Smooth muscle cell (in vitro differentiated cells): ENCODE data around the gene MAD1L1. TPM values are rescaled to one million over a fixed set of nuclear protein-coding genes. Genes with fewer than 3 reads are reported as not detected.

Experiments used
- DNase-seq: peaks from one replicate; lab custom pipeline; 2025; ENCODE audit not compliant: unreplicated experiment; lab: John Stamatoyannopoulos, UW
- H2AFZ ChIP-seq: fragments of 200-600 bp; sonication (generic); 2 replicates; pipeline ENCODE4 v1.6.0; 2016; ENCODE audit warnings: antibody characterized with exemption, low read depth, mild to moderate bottlenecking
- H3F3A ChIP-seq: fragments of 200-600 bp; sonication (generic); 2 replicates; pipeline ENCODE4 v1.6.0; 2017; ENCODE audit warnings: antibody characterized with exemption, low read depth
- H3K27ac ChIP-seq: fragments of 200-600 bp; sonication (generic); 2 replicates; pipeline ENCODE4 v1.5.1; 2016; ENCODE audit warnings: low read depth, mild to moderate bottlenecking
- H3K27me3 ChIP-seq: fragments of 200-600 bp; sonication (generic); 2 replicates; pipeline ENCODE4 v1.6.1; 2016; ENCODE audit warnings: low read depth, mild to moderate bottlenecking
- H3K36me3 ChIP-seq: fragments of 200-600 bp; sonication (generic); 2 replicates; pipeline ENCODE4 v1.5.1; 2016; ENCODE audit warnings: low read depth
- H3K4me1 ChIP-seq: fragments of 200-600 bp; sonication (generic); 2 replicates; pipeline ENCODE4 v1.5.1; 2016; ENCODE audit warnings: low read depth
- H3K4me2 ChIP-seq: fragments of 200-600 bp; sonication (generic); 2 replicates; pipeline ENCODE4 v1.6.0; 2016; ENCODE audit warnings: mild to moderate bottlenecking
- H3K4me3 ChIP-seq: fragments of 200-600 bp; sonication (generic); 2 replicates; pipeline ENCODE4 v1.5.1; 2016; ENCODE audit warnings: mild to moderate bottlenecking
- H3K79me2 ChIP-seq: fragments of 200-600 bp; sonication (generic); 2 replicates; pipeline ENCODE4 v1.6.0; 2016; ENCODE audit warnings: low read depth, mild to moderate bottlenecking
- H3K9ac ChIP-seq: fragments of 200-600 bp; sonication (generic); 2 replicates; pipeline ENCODE4 v1.6.0; 2016; ENCODE audit warnings: low read depth
- H3K9me3 ChIP-seq: fragments of 200-600 bp; sonication (generic); replicated peaks from 2 replicates; pipeline ENCODE4 v1.5.1; 2016; ENCODE audit warnings: low read depth
- H4K20me1 ChIP-seq: fragments of 200-600 bp; sonication (generic); 2 replicates; pipeline ENCODE4 v1.6.0; 2016; ENCODE audit warnings: low read depth
- WGBS: methylation state at CpG from one replicate; pipeline ENCODE4 v1.1.7; 2016; ENCODE audit warnings: low lambda C conversion rate; 5-methylcytosine and 5-hydroxymethylcytosine counted together
- polyA plus RNA-seq: library from polyadenylated mRNA; unstranded; fragments of >200 nt; fragmentation: Nextera tagmentation; extraction: Ambion mirVana; gene quantifications from 2 replicates; pipeline ENCODE4 v1.2.1, GENCODE V29; 2016
- total RNA-seq: library from RNA; depleted of rRNA; stranded (reverse); fragments of >200 nt; gene quantifications from 2 replicates; pipeline ENCODE4 v1.2.3, GENCODE V29; 2014
- TF ChIP-seq, protein P1 (sequence below): fragments of 200-600 bp; sonication (generic); IDR thresholded peaks from 2 replicates; pipeline ENCODE4 v1.5.1; 2017; ENCODE audit warnings: borderline replicate concordance, mild to moderate bottlenecking, antibody characterized with exemption; ENCODE audit not compliant: insufficient read depth, poor library complexity, severe bottlenecking

MAD1L1 gene
- total and polyA plus RNA-seq, 2 experiments from 2014 or later = 33.4 to 60.7 TPM

- Histone ChIP-seq H3K79me2 (no peaks in the 10 kb centered on the region), H3K27ac (no peak overlapping the region), H3K4me1 (no peaks in the 10 kb centered on the region), H3K27me3 (no peaks in the 10 kb centered on the region), H2AFZ (no peak overlapping the region), H3K9ac (no peak overlapping the region), H3K36me3 (no peaks in the 10 kb centered on the region), H3K9me3 (no peaks in the 10 kb centered on the region), H3F3A (no peaks in the 10 kb centered on the region), H3K4me2 (no peak overlapping the region), H4K20me1 (no peaks in the 10 kb centered on the region), H3K4me3 (no peak overlapping the region)
- TF ChIP-seq, protein P1, sequence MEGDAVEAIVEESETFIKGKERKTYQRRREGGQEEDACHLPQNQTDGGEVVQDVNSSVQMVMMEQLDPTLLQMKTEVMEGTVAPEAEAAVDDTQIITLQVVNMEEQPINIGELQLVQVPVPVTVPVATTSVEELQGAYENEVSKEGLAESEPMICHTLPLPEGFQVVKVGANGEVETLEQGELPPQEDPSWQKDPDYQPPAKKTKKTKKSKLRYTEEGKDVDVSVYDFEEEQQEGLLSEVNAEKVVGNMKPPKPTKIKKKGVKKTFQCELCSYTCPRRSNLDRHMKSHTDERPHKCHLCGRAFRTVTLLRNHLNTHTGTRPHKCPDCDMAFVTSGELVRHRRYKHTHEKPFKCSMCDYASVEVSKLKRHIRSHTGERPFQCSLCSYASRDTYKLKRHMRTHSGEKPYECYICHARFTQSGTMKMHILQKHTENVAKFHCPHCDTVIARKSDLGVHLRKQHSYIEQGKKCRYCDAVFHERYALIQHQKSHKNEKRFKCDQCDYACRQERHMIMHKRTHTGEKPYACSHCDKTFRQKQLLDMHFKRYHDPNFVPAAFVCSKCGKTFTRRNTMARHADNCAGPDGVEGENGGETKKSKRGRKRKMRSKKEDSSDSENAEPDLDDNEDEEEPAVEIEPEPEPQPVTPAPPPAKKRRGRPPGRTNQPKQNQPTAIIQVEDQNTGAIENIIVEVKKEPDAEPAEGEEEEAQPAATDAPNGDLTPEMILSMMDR = no peak
- DNase-seq = no peak
- WGBS = 89% methylated on average over 15 of the region's 15 CpGs
Measured at GRCh38 chr7:1949681-1950055, 283.1 kb downstream of the MAD1L1 start.

DNA sequence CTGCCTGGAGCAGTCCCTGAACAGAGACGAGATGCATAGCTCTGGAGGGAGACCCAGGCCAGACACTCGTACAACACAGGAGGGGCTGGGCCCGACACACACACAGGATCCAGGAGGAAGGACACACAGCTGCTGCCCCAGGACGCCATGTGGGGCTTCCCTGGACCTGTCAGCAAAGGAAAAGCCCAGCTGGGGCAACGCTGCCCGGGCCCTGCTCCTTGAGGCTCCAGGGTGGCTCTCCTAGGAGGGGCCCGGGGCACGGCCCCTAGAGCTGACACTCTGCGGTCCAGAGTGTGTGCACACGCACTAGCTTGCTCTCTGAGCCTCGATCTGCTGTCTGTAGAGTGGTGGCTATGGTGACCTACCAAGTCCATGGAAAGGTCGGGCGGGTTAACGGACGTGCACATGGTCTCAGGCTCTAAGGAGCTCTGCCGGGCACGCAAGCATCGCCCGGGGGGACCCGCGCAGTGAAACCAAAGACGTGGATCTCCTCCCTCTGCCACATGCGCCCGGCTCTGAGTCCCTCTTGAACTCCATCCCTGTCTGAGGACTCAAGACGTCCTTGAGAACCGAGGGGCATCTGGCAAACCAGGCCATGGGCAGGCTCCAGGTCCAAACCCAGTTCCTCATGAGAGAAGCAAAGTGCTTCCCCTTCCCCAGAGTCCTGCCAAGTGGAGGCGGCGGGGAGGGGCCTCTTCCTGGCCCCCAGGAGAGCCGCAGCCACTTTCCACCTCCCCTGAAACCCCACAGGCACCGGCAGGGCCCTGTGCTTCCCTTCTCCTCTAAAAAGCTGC is 283.7 kb downstream of the MAD1L1 start:
- Histone ChIP-seq H3K4me1 (no peaks in the 10 kb centered on the region), H3F3A (no peaks in the 10 kb centered on the region), H3K79me2 (no peaks in the 10 kb centered on the region), H3K27ac (no peak overlapping the region), H2AFZ (no peak overlapping the region), H3K9ac (no peak overlapping the region), H3K4me3 (no peak overlapping the region), H3K36me3 (no peaks in the 10 kb centered on the region), H4K20me1 (no peaks in the 10 kb centered on the region), H3K4me2 (no peak overlapping the region), H3K9me3 (no peaks in the 10 kb centered on the region), H3K27me3 (no peaks in the 10 kb centered on the region)
- TF ChIP-seq, protein P1 = no peak
- DNase-seq = no peak
- WGBS = 98% methylated on average over 30 of the region's 30 CpGs

DNA sequence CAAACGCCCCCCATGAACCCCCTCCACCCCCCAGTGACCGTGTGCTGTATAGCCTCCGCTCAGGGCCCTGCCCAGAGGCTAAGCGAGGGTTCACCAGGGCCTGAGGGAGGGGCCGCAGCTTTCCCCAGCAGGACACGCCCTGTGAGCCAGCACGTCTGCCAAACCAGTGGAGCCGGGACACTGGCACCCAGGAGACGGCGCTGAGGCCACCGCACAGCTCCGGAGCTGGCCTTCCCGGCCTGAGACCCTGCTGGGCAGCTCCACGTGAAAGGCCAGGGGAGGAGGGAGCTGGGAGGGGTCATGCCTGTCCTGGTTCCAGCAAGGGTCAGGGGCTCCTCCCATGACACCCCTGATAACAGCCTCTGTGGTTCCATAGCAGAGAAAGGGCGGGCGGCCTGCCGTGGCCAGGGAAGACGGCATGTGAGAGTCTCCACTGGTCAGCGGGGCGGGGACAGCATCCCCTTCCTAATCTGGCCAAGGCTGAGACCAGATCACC is 284.4 kb downstream of the MAD1L1 start:
- Histone ChIP-seq H3K4me2 (no peak overlapping the region), H2AFZ (no peak overlapping the region), H4K20me1 (no peaks in the 10 kb centered on the region), H3K4me3 (no peak overlapping the region), H3F3A (no peaks in the 10 kb centered on the region), H3K9me3 (no peaks in the 10 kb centered on the region), H3K36me3 (no peaks in the 10 kb centered on the region), H3K79me2 (no peaks in the 10 kb centered on the region), H3K27ac (no peak overlapping the region), H3K9ac (no peak overlapping the region), H3K27me3 (no peaks in the 10 kb centered on the region), H3K4me1 (no peaks in the 10 kb centered on the region)
- WGBS = 91% methylated on average over 14 of the region's 20 CpGs
- DNase-seq = no peak
- TF ChIP-seq, protein P1 = no peak
